OCI-LY3 (cell line): ENCODE results near the gene SPDYE16.
"Not testable (repeated sequence)": the region's sequence is repeated elsewhere in the genome, so short reads cannot be mapped to it uniquely, and the experiment has no call there.

Experiments used
- H2AFZ ChIP-seq: fragments of 200-600, 300-600 bp; shearing (Covaris generic); 2 replicates; pipeline ENCODE4 v1.6.0; 2014; ENCODE audit warnings: antibody characterized with exemption, low read depth, low read length
- H3K27ac ChIP-seq: fragments of 200-600, 300-600 bp; sonication (generic); 2 replicates; pipeline ENCODE4 v1.5.1; 2014; ENCODE audit warnings: mild to moderate bottlenecking, low read length, moderate library complexity, mixed read lengths
- H3K27me3 ChIP-seq: fragments of 200-600, 300-600 bp; sonication (generic); 2 replicates; pipeline ENCODE4 v1.6.1; 2014; ENCODE audit warnings: low read depth, low read length, mixed read lengths
- H3K36me3 ChIP-seq: fragments of 200-600, 300-600 bp; sonication (generic); replicated peaks from 2 replicates; pipeline ENCODE3; 2014; ENCODE audit warnings: low read depth, low read length, mixed read lengths
- H3K4me1 ChIP-seq: fragments of 300-600, 200-600 bp; sonication (generic); 2 replicates; pipeline ENCODE4 v1.6.1; 2014; ENCODE audit warnings: low read length, mixed read lengths
- H3K4me2 ChIP-seq: fragments of 200-600, 300-600 bp; sonication (generic); 2 replicates; pipeline ENCODE4 v1.6.1; 2014; ENCODE audit warnings: low read length, mixed read lengths
- H3K4me3 ChIP-seq: fragments of 300-600, 200-600 bp; sonication (generic); 2 replicates; pipeline ENCODE4 v1.5.1; 2014; ENCODE audit warnings: antibody characterized with exemption, mild to moderate bottlenecking, low read length, moderate library complexity
- H3K79me2 ChIP-seq: fragments of 300-600, 200-600 bp; shearing (Covaris generic); 2 replicates; pipeline ENCODE4 v1.6.1; 2014; ENCODE audit warnings: mild to moderate bottlenecking, low read length, mixed read lengths
- H3K9ac ChIP-seq: fragments of 300-600, 200-600 bp; shearing (Covaris generic); 2 replicates; pipeline ENCODE4 v1.6.0; 2014; ENCODE audit warnings: mild to moderate bottlenecking, low read length, moderate library complexity
- H3K9me3 ChIP-seq: fragments of 200-600, 300-600 bp; shearing (Covaris generic); 2 replicates; pipeline ENCODE4 v1.6.1; 2014; ENCODE audit warnings: low read length, mixed read lengths; ENCODE audit not compliant: insufficient read depth
- H4K20me1 ChIP-seq: fragments of 200-600, 300-600 bp; sonication (generic); 2 replicates; pipeline ENCODE4 v1.6.1; 2016; ENCODE audit warnings: low read length, mixed read lengths; ENCODE audit not compliant: insufficient read depth

Gene SPDYE16

GRCh38 chr7:76575919-76576655 lies 33.0 kb upstream of the SPDYE16 start:
- H3K9ac ChIP-seq, H4K20me1 ChIP-seq, H3K79me2 ChIP-seq, H3K27ac ChIP-seq, H3K9me3 ChIP-seq, H3K36me3 ChIP-seq, H3K4me1 ChIP-seq, H2AFZ ChIP-seq, H3K27me3 ChIP-seq, H3K4me2 ChIP-seq, H3K4me3 ChIP-seq: not testable (repeated sequence)

GRCh38 chr7:76575431-76575830 lies 32.3 kb upstream of the SPDYE16 start:
- not testable (repeated sequence) for H2AFZ ChIP-seq, H3K27ac ChIP-seq, H3K4me3 ChIP-seq, H3K9ac ChIP-seq, H3K4me1 ChIP-seq, H3K9me3 ChIP-seq, H3K4me2 ChIP-seq, H3K79me2 ChIP-seq, H3K36me3 ChIP-seq, H3K27me3 ChIP-seq, H4K20me1 ChIP-seq

- not testable (repeated sequence) for H3K36me3 ChIP-seq, H4K20me1 ChIP-seq, H3K4me2 ChIP-seq, H3K4me1 ChIP-seq, H3K9me3 ChIP-seq, H3K27ac ChIP-seq, H3K79me2 ChIP-seq, H3K9ac ChIP-seq, H3K27me3 ChIP-seq, H3K4me3 ChIP-seq, H2AFZ ChIP-seq
Observed at GRCh38 chr7:76572296-76572695, 29.2 kb upstream of the SPDYE16 start.

- not testable (repeated sequence) for H3K4me2 ChIP-seq, H3K27me3 ChIP-seq, H3K36me3 ChIP-seq, H2AFZ ChIP-seq, H3K4me3 ChIP-seq, H3K4me1 ChIP-seq, H4K20me1 ChIP-seq, H3K9me3 ChIP-seq, H3K27ac ChIP-seq, H3K9ac ChIP-seq
- peaks cover 12% of the 10 kb centered on the region for H3K79me2 ChIP-seq
Observed at GRCh38 chr7:76570324-76570775, 27.3 kb upstream of the SPDYE16 start.

- H3K27ac ChIP-seq = not testable (repeated sequence)
Observed at GRCh38 chr7:76568742-76569141, 25.6 kb upstream of the SPDYE16 start.

GRCh38 chr7:76567753-76568152 lies 24.7 kb upstream of the SPDYE16 start:
- not testable (repeated sequence) for H3K4me2 ChIP-seq, H3K4me1 ChIP-seq, H4K20me1 ChIP-seq, H3K9ac ChIP-seq, H3K27me3 ChIP-seq, H3K4me3 ChIP-seq, H3K9me3 ChIP-seq, H3K36me3 ChIP-seq, H2AFZ ChIP-seq, H3K27ac ChIP-seq
- H3K79me2 ChIP-seq = peaks cover 20% of the 10 kb centered on the region

More at GRCh38 chr7:76568742-76569141, 25.6 kb upstream of the SPDYE16 start:
- not testable (repeated sequence) for H2AFZ ChIP-seq, H3K27me3 ChIP-seq, H3K36me3 ChIP-seq, H3K4me1 ChIP-seq, H3K9ac ChIP-seq, H3K9me3 ChIP-seq, H3K4me2 ChIP-seq, H3K4me3 ChIP-seq, H4K20me1 ChIP-seq
- peaks cover 15% of the 10 kb centered on the region for H3K79me2 ChIP-seq

- H3K4me2 ChIP-seq, H4K20me1 ChIP-seq, H2AFZ ChIP-seq, H3K9me3 ChIP-seq, H3K4me1 ChIP-seq, H3K27me3 ChIP-seq, H3K9ac ChIP-seq, H3K4me3 ChIP-seq, H3K27ac ChIP-seq, H3K36me3 ChIP-seq: not testable (repeated sequence)
- peaks cover 20% of the 10 kb centered on the region for H3K79me2 ChIP-seq
Observed at GRCh38 chr7:76567311-76567710, 24.2 kb upstream of the SPDYE16 start.

GRCh38 chr7:76565001-76565400 lies 21.9 kb upstream of the SPDYE16 start:
- not testable (repeated sequence) for H3K4me3 ChIP-seq, H3K36me3 ChIP-seq, H4K20me1 ChIP-seq, H3K9ac ChIP-seq, H3K9me3 ChIP-seq, H2AFZ ChIP-seq, H3K4me2 ChIP-seq, H3K4me1 ChIP-seq, H3K27ac ChIP-seq, H3K27me3 ChIP-seq
- peaks cover 22% of the 10 kb centered on the region for H3K79me2 ChIP-seq

- not testable (repeated sequence) for H3K4me3 ChIP-seq, H3K27me3 ChIP-seq, H3K9me3 ChIP-seq, H2AFZ ChIP-seq, H3K36me3 ChIP-seq, H3K4me2 ChIP-seq, H3K9ac ChIP-seq, H3K27ac ChIP-seq, H4K20me1 ChIP-seq, H3K4me1 ChIP-seq
- peaks cover 16% of the 10 kb centered on the region for H3K79me2 ChIP-seq
Observed at GRCh38 chr7:76561342-76561741, 18.2 kb upstream of the SPDYE16 start.

GRCh38 chr7:76560157-76560556 lies 17.1 kb upstream of the SPDYE16 start:
- H3K4me1 ChIP-seq, H2AFZ ChIP-seq, H4K20me1 ChIP-seq, H3K27me3 ChIP-seq, H3K9me3 ChIP-seq, H3K27ac ChIP-seq, H3K4me3 ChIP-seq, H3K9ac ChIP-seq, H3K36me3 ChIP-seq, H3K4me2 ChIP-seq: not testable (repeated sequence)
- peaks cover 17% of the 10 kb centered on the region for H3K79me2 ChIP-seq
